ENCODE data around the gene OCA2. TPM values are rescaled to one million over a fixed set of nuclear protein-coding genes. Genes with fewer than 3 reads are reported as not detected.
"Not testable (repeated sequence)": the region's sequence is repeated elsewhere in the genome, so short reads cannot be mapped to it uniquely, and the experiment has no call there.

OCA2 gene
- total RNA-seq, 6 experiments from 2014 or later = 0.07 to 0.13 (median 0.12) TPM; not detected in 3

DNA sequence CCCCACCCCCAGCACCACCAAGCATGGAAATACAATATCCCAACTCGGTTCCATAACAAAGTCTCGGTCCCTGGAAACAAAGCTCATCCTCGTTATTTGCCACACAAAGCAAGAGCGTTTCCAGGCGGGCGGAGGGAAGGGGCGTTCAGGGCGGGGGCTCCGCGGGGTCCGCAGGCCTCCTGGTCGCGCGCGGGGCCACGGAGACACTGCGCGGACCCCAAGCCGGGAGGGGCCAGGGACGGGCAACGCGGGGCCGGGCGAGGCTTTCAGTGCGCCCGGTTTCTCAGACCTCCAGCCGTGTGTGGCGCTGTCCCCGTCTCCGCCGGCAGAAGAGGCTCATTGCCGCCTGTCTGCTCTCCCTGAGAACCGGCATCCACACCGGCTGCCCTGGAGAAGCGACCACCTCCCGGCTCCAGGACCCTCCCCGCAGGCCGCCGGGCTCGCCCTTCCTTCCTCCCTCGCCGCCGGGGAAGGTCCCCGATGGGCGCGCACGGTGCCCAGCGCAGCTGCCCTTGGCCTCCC is 329.0 kb downstream of the OCA2 start:
- H3K27ac ChIP-seq = no peak overlapping the region
- H3K4me3 ChIP-seq = no peak overlapping the region
- H3K9me3 ChIP-seq = no peaks in the 10 kb centered on the region
- H3K4me1 ChIP-seq = no peaks in the 10 kb centered on the region
- TF ChIP-seq, protein P1, sequence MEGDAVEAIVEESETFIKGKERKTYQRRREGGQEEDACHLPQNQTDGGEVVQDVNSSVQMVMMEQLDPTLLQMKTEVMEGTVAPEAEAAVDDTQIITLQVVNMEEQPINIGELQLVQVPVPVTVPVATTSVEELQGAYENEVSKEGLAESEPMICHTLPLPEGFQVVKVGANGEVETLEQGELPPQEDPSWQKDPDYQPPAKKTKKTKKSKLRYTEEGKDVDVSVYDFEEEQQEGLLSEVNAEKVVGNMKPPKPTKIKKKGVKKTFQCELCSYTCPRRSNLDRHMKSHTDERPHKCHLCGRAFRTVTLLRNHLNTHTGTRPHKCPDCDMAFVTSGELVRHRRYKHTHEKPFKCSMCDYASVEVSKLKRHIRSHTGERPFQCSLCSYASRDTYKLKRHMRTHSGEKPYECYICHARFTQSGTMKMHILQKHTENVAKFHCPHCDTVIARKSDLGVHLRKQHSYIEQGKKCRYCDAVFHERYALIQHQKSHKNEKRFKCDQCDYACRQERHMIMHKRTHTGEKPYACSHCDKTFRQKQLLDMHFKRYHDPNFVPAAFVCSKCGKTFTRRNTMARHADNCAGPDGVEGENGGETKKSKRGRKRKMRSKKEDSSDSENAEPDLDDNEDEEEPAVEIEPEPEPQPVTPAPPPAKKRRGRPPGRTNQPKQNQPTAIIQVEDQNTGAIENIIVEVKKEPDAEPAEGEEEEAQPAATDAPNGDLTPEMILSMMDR (IDR thresholded peaks at IDR 0.05) = no peak
- TF ChIP-seq POLR2A (IDR thresholded peaks at IDR 0.05) = no peak
- DNase-seq (no peak), ATAC-seq (peak in 1 of 4 donors; percentile 30)
- no peaks in the 10 kb centered on the region for H3K36me3 ChIP-seq
- H3K27me3 ChIP-seq = no peaks in the 10 kb centered on the region
- WGBS (ENCODE audit: insufficient coverage, low coverage, low lambda C conversion rate, missing lambda C conversion rate) = 92% methylated on average over 13 of the region's 48 CpGs
- intact Hi-C loops (cut with DNase I) = no loop called here

DNA sequence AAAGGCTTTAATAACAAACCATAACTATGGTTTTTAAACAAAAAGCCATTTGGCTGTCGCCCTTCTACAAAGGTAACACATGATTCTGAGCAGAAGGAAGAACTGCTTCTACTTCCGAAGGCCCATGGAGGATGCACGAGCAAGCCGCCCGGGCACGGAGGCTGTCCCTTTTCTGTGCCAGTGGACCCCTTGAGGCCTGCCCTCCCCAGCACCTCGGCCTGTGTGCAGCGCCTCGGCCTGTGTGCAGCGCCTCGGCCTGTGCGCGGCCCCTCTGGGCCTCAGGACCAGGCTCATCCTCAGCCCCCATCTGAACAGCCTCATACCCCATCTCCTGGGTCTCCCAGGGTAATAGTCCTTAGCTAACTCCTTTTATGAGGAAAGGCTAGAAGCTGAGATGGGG is 329.5 kb downstream of the OCA2 start:
- no peak for TF ChIP-seq POLR2A (IDR thresholded peaks at IDR 0.05)
- TF ChIP-seq, protein P1 (IDR thresholded peaks at IDR 0.05) = no peak
- Histone ChIP-seq H3K36me3 (no peaks in the 10 kb centered on the region), H3K27me3 (no peaks in the 10 kb centered on the region), H3K9me3 (no peaks in the 10 kb centered on the region), H3K27ac (no peak overlapping the region), H3K4me1 (no peaks in the 10 kb centered on the region), H3K4me3 (no peak overlapping the region)
- no peak for ATAC-seq
- intact Hi-C loops (cut with DNase I) = no loop called here
- DNase-seq = no peak
- WGBS (ENCODE audit: insufficient coverage, low coverage, low lambda C conversion rate, missing lambda C conversion rate) = 100% methylated on average over 1 of the region's 13 CpGs

DNA sequence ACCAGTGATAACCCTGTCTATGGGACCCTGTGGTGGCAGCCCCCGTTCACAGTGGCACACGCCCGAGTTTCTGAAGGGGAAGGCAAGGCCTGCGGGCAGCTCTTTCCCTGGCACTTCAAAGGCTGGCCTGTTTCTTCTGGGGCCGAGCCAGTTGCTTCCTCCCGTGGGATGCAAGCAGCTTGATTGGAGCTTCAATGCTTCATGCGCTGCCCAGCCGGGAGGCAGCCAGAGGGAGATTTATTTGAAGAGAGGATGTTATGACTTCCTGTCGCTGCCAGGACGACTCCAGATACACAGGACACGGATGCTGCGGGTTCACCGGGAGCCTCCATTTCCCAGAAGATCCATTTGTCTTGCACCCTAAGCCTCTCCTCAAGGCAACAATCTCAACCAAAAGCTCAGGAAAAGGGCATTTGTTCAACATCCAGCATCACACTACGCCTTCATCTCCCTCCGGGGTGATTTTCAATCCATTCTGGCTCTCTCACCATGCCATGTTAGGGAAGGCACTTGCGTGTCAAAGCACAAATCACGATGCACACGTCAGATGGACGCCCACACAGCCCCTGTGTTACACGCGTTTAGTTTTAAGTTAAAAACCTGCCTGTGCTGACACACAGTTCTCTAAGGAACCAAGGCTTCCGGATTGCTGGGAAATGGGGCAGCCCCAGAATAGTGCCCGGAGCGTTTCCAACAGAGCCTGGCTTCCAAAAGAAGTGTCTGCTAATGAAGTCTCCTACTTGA is 330.2 kb downstream of the OCA2 start:
- Histone ChIP-seq H3K4me1 (no peaks in the 10 kb centered on the region), H3K36me3 (no peaks in the 10 kb centered on the region), H3K4me3 (no peak overlapping the region), H3K27me3 (no peaks in the 10 kb centered on the region), H3K9me3 (no peaks in the 10 kb centered on the region), H3K27ac (no peak overlapping the region)
- DNase-seq (no peak), ATAC-seq (no peak)
- 66% methylated on average over 14 of the region's 24 CpGs for WGBS (ENCODE audit: insufficient coverage, low coverage, low lambda C conversion rate, missing lambda C conversion rate)
- intact Hi-C loops (cut with DNase I) = no loop called here
- TF ChIP-seq, protein P1 (IDR thresholded peaks at IDR 0.05) = no peak
- TF ChIP-seq POLR2A (IDR thresholded peaks at IDR 0.05) = no peak

DNA sequence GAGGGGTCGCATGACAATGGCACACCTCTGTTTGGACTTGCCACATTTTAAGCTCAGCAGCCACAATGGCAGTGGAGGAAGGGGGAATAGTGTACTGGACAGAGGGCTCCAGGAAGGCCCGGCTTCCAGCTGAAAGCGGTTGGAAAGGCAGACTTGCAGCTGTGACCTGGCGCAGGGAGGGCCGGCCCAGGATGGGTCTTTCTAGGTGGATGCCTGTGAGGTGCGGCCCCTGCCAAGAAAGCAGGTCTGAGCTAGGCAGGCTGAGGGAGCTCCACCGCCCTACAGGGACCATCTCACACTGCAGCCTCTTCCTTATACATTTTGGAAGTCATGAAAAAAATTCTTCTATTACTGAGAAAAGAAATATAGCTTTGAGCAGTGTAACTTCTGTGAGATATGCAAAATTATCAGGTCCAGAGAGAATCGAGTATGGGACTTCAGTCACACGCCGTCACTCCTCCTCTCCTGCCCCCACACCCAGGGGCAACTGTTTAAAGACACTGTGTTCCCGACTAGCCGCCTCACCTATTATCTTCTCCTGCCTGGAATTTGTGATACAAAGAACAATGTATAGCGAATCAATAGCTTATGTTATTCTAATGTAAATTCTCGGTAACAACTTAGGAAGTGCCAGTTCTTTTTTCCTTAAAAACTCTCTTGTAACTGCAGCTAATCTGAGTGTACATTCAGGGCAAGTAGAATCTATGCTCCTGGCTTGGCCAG is 331.0 kb downstream of the OCA2 start:
- 67% methylated on average over 12 of the region's 14 CpGs for WGBS (ENCODE audit: insufficient coverage, low coverage, low lambda C conversion rate, missing lambda C conversion rate)
- TF ChIP-seq POLR2A (IDR thresholded peaks at IDR 0.05) = no peak
- TF ChIP-seq, protein P1 (IDR thresholded peaks at IDR 0.05) = no peak

DNA sequence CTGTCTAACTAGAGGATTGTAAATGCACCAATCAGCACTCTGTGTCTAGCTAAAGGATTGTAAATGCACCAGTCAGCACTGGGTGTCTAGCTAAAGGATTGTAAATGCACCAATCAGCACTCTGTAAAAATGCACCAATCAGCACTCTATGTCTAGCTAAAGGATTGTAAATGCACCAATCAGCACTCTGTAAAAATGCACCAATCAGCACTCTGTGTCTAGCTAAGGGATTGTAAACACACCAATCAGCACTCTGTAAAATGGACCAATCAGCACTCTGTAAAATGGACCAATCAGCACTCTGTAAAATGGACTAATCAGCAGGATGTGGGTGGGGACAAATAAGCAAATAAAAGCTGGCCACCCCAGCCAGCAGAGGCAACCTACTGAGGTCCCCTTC is 331.7 kb downstream of the OCA2 start:
- H3K27ac ChIP-seq; intact Hi-C loops (cut with DNase I); H3K9me3 ChIP-seq: not testable (repeated sequence)

More for the DNA sequence above, 331.0 kb downstream of the OCA2 start:
- Histone ChIP-seq H3K27ac (no peak overlapping the region), H3K4me3 (no peak overlapping the region), H3K27me3 (no peaks in the 10 kb centered on the region), H3K36me3 (no peaks in the 10 kb centered on the region), H3K4me1 (no peaks in the 10 kb centered on the region), H3K9me3 (no peaks in the 10 kb centered on the region)
- DNase-seq = no peak
- intact Hi-C loops (cut with DNase I) = no loop called here
- ATAC-seq = no peak

More for the DNA sequence above, 331.7 kb downstream of the OCA2 start:
- not testable (repeated sequence) for H3K4me1 ChIP-seq, H3K4me3 ChIP-seq, H3K36me3 ChIP-seq, H3K27me3 ChIP-seq, ATAC-seq, DNase-seq
